Epithelial cell of esophagus (primary cell): ENCODE data around the gene LCN6.

Experiments used
- DNase-seq: peaks from one replicate; pipeline ENCODE4 v3.0.0; 2010; ENCODE audit warnings: low read depth
- H3K4me3 ChIP-seq: 2 replicates; pipeline ENCODE4 v1.5.1; 2011; ENCODE audit warnings: mild to moderate bottlenecking, low read length, control low read depth
- TF ChIP-seq, protein P1 (sequence below): IDR thresholded peaks from 2 replicates; pipeline ENCODE4 v1.5.1; 2011; ENCODE audit warnings: low read depth, mild to moderate bottlenecking, low read length, control low read depth, inconsistent platforms; ENCODE audit not compliant: insufficient read depth; ENCODE audit errors: missing control alignments

LCN6 gene

DNA sequence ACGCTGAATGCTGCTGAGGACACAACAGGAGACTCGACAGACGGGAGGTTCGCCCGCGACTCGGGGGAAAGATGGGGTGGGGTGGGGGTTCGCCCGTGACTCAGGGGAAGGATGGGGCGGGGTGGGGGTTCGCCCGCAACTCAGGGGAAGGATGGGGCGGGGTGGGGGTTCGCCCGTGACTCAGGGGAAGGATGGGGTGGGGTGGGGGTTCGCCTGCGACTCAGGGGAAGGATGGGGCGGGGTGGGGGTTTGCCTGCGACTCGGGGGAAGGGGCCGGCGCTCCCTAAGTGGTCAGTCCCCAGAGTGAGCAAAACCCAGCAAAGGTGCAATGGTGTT, 2.2 kb downstream of the LCN6 start:
- TF ChIP-seq, protein P1, sequence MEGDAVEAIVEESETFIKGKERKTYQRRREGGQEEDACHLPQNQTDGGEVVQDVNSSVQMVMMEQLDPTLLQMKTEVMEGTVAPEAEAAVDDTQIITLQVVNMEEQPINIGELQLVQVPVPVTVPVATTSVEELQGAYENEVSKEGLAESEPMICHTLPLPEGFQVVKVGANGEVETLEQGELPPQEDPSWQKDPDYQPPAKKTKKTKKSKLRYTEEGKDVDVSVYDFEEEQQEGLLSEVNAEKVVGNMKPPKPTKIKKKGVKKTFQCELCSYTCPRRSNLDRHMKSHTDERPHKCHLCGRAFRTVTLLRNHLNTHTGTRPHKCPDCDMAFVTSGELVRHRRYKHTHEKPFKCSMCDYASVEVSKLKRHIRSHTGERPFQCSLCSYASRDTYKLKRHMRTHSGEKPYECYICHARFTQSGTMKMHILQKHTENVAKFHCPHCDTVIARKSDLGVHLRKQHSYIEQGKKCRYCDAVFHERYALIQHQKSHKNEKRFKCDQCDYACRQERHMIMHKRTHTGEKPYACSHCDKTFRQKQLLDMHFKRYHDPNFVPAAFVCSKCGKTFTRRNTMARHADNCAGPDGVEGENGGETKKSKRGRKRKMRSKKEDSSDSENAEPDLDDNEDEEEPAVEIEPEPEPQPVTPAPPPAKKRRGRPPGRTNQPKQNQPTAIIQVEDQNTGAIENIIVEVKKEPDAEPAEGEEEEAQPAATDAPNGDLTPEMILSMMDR, result no peak
- no peak overlapping the region for H3K4me3 ChIP-seq
- DNase-seq, result no peak

DNA sequence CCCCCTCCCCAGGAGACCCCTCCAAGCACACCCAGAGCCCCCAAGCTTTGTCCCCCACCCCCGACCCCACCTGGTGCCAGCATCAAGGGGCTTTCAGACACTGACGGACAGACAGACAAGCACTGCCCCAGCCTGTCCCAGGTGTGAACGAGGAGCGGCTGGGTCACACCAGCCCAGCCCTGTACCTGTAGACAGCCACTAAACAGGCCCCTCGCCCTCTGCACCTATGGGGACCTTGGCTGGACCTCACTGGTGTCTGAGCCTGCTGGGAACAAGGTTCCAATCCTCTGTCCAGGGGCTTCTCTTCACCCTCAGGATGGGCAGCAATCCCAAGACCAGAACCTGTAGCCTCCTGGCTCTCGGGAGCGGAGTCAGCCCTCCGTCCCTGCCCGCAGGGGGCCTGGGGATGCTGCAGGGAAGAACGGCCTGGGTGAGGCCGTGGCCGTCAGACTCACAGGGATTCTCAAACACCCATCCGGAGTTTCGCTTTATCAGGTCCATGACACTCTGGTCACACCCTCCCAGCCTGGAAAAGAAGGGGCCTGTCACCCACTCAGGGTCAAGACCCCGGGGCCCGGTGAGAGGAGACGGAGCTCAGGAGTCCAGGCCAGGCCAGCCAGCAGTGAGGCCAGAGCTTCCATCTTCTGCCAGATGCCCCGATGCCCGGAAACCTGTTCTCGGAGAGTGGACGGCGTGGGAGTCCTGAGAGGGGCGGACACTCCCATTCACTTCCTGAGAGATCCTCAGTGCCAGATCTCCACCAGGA, 2.8 kb downstream of the LCN6 start:
- H3K4me3 ChIP-seq, result no peak overlapping the region
- TF ChIP-seq, protein P1, result no peak
- DNase-seq, result no peak

DNA sequence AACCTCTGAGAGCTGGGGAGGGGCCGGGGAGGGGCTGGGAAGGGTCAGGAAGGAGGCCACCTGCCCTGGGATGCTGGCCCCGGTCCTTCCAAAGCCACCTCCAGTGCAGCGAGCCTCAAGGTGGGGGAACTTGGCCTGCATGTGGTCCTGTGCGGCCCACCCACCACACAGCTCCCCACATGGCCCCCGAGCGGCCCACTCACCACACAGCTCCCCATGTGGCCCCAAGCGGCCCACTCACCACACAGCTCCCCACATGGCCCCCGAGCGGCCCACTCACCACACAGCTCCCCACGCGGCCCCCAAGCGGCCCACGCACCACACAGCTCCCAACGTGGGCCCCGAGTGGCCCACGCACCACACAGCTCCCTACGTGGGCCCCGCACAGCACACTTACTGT, 3.6 kb downstream of the LCN6 start:
- DNase-seq, result no peak
- TF ChIP-seq, protein P1, result no peak
- H3K4me3 ChIP-seq, result no peak overlapping the region

DNA sequence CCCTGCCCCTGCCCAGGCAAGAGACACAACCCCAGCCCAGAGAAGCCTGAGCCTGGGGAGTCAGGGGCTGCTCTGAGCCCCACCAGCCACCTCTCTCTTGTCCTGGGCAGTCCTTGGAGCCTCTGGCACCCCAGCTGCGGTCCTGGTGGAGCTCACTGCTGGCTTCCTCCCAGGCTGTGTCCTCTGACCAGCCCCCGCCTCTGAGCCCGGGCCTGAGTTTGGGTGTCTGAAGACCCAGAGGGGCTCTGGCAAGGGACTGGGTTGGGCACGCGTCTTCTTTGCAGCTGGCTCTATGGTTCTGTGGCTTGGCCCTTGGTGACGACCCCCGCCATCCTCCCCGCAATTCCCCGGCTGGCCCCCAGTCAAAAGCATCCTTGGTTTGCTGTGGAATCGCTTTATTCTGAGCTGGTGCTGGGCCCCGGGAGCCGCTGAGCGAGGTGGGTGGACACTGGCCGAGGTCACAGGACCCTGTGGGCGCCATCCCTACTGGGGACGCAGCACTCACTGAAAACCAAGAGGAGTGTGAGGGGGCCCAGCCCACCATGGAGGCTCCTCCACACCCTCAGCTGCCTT, 4.6 kb downstream of the LCN6 start:
- no peak overlapping the region for H3K4me3 ChIP-seq
- TF ChIP-seq, protein P1, result no peak
- DNase-seq, result no peak

DNA sequence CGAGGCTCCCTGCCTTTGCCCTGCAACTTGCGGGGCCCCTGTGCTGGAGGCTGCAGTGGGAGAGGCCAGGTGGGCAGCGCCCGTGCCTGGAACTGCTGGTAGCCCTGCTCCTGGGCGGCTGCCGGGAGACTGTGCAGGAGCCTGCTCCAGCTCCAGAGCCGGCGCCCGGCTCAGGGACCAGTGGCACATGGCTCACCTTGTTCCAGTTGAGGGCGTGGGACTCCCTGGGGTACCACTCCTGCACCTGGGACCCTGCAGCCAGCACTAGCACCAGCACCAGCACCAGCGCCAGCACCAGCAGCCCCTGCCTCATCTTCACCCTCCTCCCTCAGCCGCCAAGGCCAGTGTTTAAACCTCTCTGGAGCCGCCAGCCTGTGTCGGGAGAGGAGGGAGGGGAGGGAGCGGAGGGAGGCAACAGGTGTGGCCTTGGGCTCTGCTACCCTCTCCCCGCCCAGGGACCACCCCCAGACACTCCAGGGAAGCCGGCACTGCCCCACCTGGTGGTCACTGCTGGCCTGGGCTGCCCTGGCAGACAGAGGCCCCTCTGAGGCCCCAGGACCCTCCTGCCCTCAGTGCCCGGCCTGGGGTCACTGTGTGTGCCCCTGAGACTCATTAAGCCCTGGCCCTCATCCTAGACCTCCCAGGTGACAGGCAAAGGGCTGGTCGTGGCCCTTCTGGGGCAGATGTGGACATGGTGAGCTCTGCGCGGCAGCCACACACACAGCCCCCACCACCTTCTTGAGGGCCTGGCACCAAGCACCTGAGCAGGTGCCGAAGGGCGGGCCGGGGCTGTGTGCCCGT, 5.5 kb downstream of the LCN6 start, which contains the start of gene LCN10:
TSS of gene LCN10 (minus strand) at position 350 of the 801 bp plus-strand sequence. CDS start at position 313, 37 bp downstream.
- no peak within 1 kb of the TSS for H3K4me3 ChIP-seq

DNA sequence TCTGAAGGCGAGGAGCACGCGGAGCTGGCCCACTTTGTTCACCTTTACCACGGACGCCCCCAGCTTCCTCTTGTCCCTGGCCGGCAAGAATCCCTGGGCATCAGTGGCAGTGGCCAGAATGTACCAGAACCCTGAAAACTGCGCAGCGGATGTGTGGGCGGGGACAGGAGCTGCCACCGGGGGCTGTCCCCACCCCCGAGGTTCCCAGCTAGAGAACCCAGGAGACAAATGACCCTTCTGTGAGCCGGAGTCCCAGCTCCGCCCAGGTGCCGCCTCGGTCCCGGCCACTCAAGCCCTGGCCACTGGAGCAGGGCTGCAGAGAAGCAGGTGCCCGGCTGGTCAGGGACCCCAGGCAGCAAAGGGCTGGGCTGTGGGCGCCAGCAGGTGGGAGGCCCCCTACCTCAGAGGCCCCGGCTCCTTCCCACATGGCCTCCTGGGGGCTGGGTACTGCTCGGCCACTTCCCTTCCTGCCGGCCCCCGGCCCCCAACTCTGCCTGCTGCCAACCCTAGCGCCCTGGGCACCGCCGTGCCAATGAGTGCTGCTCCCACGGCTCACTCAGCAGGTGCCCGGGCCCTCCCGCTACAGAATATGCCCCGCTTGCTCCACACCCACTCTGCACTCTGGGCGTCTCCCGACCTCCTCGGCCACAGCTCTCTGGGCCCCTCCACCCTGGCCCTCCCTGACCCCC, 6.3 kb downstream of the LCN6 start:
- H3K4me3 ChIP-seq, result no peak overlapping the region
- DNase-seq, result no peak
- TF ChIP-seq, protein P1, result no peak

More for the DNA sequence above, 5.5 kb downstream of the LCN6 start, which contains the start of gene LCN10:
- TF ChIP-seq, protein P1, result no peak
- DNase-seq, result no peak
